HUES6 (cell line): Measurements from ENCODE around the gene MYH6.
"Not testable (repeated sequence)": the region's sequence is repeated elsewhere in the genome, so short reads cannot be mapped to it uniquely, and the experiment has no call there.

Experiments used
- H3K27ac ChIP-seq: 2 replicates; pipeline ENCODE4 v1.7.0; 2013; ENCODE audit warnings: low read depth, mild to moderate bottlenecking, low read length, inconsistent platforms
- H3K27me3 ChIP-seq: 2 replicates; pipeline ENCODE4 v1.6.1; 2013; ENCODE audit warnings: low read length; ENCODE audit not compliant: control insufficient read depth, insufficient read depth
- H3K36me3 ChIP-seq: 2 replicates; pipeline ENCODE4 v1.6.1; 2013; ENCODE audit warnings: low read length; ENCODE audit not compliant: control insufficient read depth, insufficient read depth
- H3K4me1 ChIP-seq: 2 replicates; pipeline ENCODE4 v1.6.1; 2013; ENCODE audit warnings: low read length; ENCODE audit not compliant: control insufficient read depth, insufficient read depth
- H3K4me3 ChIP-seq: 2 replicates; pipeline ENCODE4 v1.5.1; 2013; ENCODE audit warnings: low read depth, low read length
- H3K9ac ChIP-seq: one replicate; pipeline ENCODE4 v1.6.1; 2013; ENCODE audit warnings: mild to moderate bottlenecking, low read length
- H3K9me3 ChIP-seq: 2 replicates; pipeline ENCODE4 v1.6.1; 2013; ENCODE audit warnings: low read depth, low read length; ENCODE audit not compliant: control insufficient read depth, insufficient read depth

Gene MYH6

GRCh38 chr14:23407516-23408306 is at the start of gene MYH6:
Gene MYH6 (minus strand): TSS chr14:23408273. CDS start chr14:23407223, 1,050 bp downstream.
- Histone ChIP-seq H3K4me3 (no peak within 1 kb of the TSS), H3K4me1 (no peaks in the 10 kb centered on the region)

DNA sequence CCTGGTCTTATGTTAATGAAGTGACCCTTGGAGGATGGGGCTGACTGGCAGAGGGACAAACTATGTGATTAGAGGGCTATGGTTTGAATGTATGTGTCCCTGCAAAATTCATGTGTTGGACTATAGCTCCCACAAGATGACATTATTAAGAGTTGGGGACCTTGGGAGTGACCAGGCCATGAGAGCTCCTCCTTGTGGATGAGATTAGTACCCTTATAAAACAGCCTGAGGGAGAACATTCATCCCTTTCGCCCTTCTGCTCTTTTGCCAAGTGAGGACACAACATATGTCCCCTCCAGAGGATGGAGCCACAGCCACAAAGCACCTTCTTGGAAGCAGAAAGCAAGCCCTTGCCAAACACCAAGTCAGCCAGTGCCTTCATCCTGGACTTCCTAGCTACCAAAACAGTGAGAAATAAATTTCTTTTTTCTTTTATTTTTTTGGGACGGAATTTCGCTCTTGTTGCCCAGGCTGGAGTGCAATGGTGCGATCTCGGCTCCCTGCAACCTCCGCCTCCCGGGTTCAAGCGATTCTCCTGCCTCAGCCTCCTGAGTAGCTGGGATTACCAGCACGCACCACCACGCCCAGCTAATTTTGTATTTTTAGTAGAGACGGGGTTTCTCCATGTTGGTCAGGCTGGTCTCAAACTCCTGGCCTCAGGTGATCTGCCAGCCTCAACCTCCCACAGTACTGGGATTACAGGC is 49.0 kb upstream of the MYH6 start:
- H3K27me3 ChIP-seq, H3K4me3 ChIP-seq, H3K36me3 ChIP-seq, H3K4me1 ChIP-seq, H3K9ac ChIP-seq, H3K27ac ChIP-seq, H3K9me3 ChIP-seq: not testable (repeated sequence)

More at GRCh38 chr14:23407516-23408306, at the start of gene MYH6:
- Histone ChIP-seq H3K36me3 (no peaks in the 10 kb centered on the region), H3K9me3 (no peaks in the 10 kb centered on the region), H3K27me3 (peaks cover 42% of the 10 kb centered on the region), H3K9ac (no peak within 1 kb of the TSS), H3K27ac (no peak within 1 kb of the TSS)

DNA sequence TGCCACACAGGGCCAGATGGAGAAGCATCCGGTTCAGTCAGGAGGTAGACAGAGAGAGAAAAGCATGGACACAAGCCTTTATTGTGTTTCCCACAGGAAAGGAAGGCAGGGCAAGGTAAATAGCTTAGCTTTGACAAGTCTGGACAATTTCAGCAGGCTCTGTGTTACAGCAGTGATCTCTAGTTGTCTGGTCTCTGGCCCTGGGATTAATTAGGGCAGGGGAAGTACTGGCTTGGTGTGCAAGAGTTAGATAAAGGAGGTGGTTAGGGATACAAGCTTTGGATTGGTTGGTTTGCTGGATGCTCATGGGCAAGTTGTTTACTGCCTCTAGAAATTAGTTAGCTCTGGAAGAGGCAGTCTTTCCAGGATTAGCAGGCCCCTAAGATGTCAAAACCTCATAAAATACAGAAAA is 46.4 kb upstream of the MYH6 start:
- H3K4me1 ChIP-seq: no peaks in the 10 kb centered on the region
- H3K4me3 ChIP-seq: no peak overlapping the region
- H3K27ac ChIP-seq: no peak overlapping the region
- no peaks in the 10 kb centered on the region for H3K27me3 ChIP-seq
- H3K9me3 ChIP-seq: 0 out of 2 replicates have a peak, but pooled peaks cover 2% of the 10 kb centered on the region
- no peak overlapping the region for H3K9ac ChIP-seq
- no peaks in the 10 kb centered on the region for H3K36me3 ChIP-seq

GRCh38 chr14:23452237-23452636 is 44.2 kb upstream of the MYH6 start:
- no peak overlapping the region for H3K27ac ChIP-seq
- no peaks in the 10 kb centered on the region for H3K36me3 ChIP-seq
- no peaks in the 10 kb centered on the region for H3K27me3 ChIP-seq
- H3K4me1 ChIP-seq: peaks cover 3% of the 10 kb centered on the region
- H3K4me3 ChIP-seq: no peak overlapping the region
- H3K9me3 ChIP-seq: 0 out of 2 replicates have a peak, but pooled peaks cover 2% of the 10 kb centered on the region
- no peak overlapping the region for H3K9ac ChIP-seq

- no peaks in the 10 kb centered on the region for H3K27me3 ChIP-seq
- H3K4me1 ChIP-seq: peaks cover 3% of the 10 kb centered on the region
- no peak overlapping the region for H3K4me3 ChIP-seq
- no peaks in the 10 kb centered on the region for H3K36me3 ChIP-seq
- H3K9me3 ChIP-seq: 0 out of 2 replicates have a peak, but pooled peaks cover 2% of the 10 kb centered on the region
- no peak overlapping the region for H3K27ac ChIP-seq
- no peak overlapping the region for H3K9ac ChIP-seq
Observed at GRCh38 chr14:23450379-23450778, 42.3 kb upstream of the MYH6 start.

- no peak overlapping the region for H3K9ac ChIP-seq
- H3K4me3 ChIP-seq: no peak overlapping the region
- H3K27ac ChIP-seq: no peak overlapping the region
- H3K36me3 ChIP-seq: no peaks in the 10 kb centered on the region
- H3K27me3 ChIP-seq: no peaks in the 10 kb centered on the region
- 0 out of 2 replicates have a peak, but pooled peaks cover 2% of the 10 kb centered on the region for H3K9me3 ChIP-seq
- H3K4me1 ChIP-seq: peaks cover 3% of the 10 kb centered on the region
Observed at GRCh38 chr14:23449314-23449713, 41.2 kb upstream of the MYH6 start.

- Histone ChIP-seq H3K36me3 (no peaks in the 10 kb centered on the region), H3K27me3 (0 out of 2 replicates have a peak, but pooled peaks cover 2% of the 10 kb centered on the region), H3K4me3 (no peak overlapping the region), H3K9ac (no peak overlapping the region), H3K9me3 (0 out of 2 replicates have a peak, but pooled peaks cover 2% of the 10 kb centered on the region), H3K4me1 (peaks cover 10% of the 10 kb centered on the region), H3K27ac (no peak overlapping the region)
Observed at GRCh38 chr14:23447361-23448350, 39.6 kb upstream of the MYH6 start.

DNA sequence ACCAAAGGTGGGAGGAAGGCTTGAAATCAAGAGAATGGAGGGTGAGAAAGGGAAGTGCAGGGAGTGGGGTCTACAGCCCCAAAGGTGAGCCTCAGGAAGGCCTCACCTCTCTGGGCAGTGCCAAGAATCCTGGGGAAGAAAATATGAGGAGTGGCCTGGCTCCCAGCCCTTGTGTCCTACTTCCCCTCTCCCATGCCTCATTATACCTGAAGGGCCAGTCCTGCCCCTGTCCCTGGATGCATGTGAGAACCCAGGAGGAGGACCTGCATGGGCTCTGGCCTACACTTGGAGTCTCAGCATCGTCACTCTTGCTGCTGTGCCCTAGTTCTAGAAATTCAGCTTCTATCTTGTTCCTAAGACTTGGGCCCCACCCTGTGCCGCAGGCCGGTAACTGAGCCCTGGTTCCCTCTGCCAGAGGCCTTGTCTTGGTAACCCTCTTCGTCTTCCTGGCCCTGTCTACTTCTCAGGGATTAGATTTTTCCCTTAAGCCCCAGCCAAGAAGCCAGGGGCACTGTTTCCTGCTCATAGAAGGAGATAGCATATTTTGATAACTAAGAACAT is 38.3 kb upstream of the MYH6 start:
- Histone ChIP-seq H3K36me3 (no peaks in the 10 kb centered on the region), H3K9ac (no peak overlapping the region), H3K27ac (no peak overlapping the region), H3K4me3 (no peak overlapping the region), H3K9me3 (no peaks in the 10 kb centered on the region), H3K4me1 (peaks cover 14% of the 10 kb centered on the region), H3K27me3 (0 out of 2 replicates have a peak, but pooled peaks cover 2% of the 10 kb centered on the region)

- H3K4me3 ChIP-seq: no peak overlapping the region
- H3K4me1 ChIP-seq: peaks cover 14% of the 10 kb centered on the region
- no peaks in the 10 kb centered on the region for H3K9me3 ChIP-seq
- no peak overlapping the region for H3K9ac ChIP-seq
- H3K27ac ChIP-seq: no peak overlapping the region
- no peaks in the 10 kb centered on the region for H3K36me3 ChIP-seq
- 0 out of 2 replicates have a peak, but pooled peaks cover 2% of the 10 kb centered on the region for H3K27me3 ChIP-seq
Observed at GRCh38 chr14:23445773-23446172, 37.7 kb upstream of the MYH6 start.

DNA sequence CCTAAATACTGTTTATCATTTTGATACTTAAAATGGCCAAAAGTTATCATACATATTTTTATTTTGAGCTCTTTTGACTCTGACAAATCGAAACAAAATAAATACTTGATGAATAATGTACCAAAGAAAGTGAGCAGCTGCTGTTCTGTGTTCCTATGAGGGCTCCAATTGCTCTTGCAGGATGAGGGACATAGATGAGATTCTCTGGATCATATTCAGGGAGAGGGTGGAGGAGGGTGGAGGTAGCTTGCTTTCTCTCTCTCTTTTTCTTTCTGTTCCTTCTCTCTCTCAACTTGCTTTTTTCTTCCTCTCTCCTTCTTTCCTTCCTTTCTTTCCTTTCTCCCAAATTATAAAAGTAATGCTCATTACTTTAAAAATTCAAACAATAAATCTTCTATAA is 36.2 kb upstream of the MYH6 start:
- Histone ChIP-seq H3K4me1 (peaks cover 14% of the 10 kb centered on the region), H3K9me3 (no peaks in the 10 kb centered on the region), H3K9ac (no peak overlapping the region), H3K4me3 (no peak overlapping the region), H3K27ac (no peak overlapping the region), H3K36me3 (no peaks in the 10 kb centered on the region), H3K27me3 (0 out of 2 replicates have a peak, but pooled peaks cover 2% of the 10 kb centered on the region)
